ENCODE data around the gene LHX5.
"Not testable (repeated sequence)": the region's sequence is repeated elsewhere in the genome, so short reads cannot be mapped to it uniquely, and the experiment has no call there.

The LHX5 gene

GRCh38 chr12:113471619-113472171 lies at the start of gene LHX5:
TSS of gene LHX5 (minus strand) at chr12:113471871. CDS start at chr12:113471498, 373 bp downstream.
- DNase-seq (ENCODE audit: low read depth in 2 of 2) = no peak

GRCh38 chr12:113519464-113520307 lies 48.0 kb upstream of the LHX5 start:
- DNase-seq (ENCODE audit: low read depth in 2 of 2) = no peak

DNA sequence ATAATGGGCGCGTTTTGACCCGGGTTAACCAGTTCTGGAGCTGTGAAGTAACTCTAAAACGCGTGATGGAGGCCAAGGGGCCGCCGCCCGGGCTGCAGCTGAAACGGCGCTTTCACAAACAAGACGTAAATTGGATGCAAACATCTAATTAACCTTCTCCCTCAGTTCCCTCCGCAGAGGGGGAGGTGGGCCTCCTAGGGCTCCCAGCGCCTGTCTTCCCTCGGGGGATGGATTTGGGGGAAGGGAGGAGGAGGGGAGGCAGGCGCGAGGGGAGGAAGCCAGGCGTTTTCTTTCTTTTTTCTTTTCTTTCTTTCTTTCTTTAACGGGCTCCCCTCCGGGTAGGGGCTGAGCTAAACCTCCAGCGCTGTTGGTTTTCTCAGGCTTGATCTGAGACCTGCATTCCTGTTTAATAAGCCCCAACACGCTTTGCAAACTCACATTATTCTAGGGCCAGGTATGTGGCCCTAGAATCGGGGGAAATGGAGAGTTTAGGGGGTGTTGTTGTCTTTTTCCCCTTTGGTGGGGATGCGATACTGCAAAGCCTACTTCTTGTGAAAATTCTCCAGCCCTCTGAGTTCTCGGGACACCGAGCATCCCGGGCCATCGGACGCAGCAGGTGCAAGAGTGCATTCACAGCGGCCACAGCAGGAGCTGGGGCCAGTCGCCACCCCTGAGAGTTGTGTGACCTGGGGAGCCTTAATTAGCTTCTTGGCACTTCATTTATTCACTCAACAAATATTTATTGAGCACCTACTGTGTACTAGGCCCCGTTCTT lies 43.6 kb upstream of the LHX5 start:
- DNase-seq (ENCODE audit: low read depth in 2 of 2) = no peak

- no peak for DNase-seq (ENCODE audit: low read depth in 2 of 2)
These were observed 42.9 kb upstream of the LHX5 start for GRCh38 chr12:113514602-113515001.

DNA sequence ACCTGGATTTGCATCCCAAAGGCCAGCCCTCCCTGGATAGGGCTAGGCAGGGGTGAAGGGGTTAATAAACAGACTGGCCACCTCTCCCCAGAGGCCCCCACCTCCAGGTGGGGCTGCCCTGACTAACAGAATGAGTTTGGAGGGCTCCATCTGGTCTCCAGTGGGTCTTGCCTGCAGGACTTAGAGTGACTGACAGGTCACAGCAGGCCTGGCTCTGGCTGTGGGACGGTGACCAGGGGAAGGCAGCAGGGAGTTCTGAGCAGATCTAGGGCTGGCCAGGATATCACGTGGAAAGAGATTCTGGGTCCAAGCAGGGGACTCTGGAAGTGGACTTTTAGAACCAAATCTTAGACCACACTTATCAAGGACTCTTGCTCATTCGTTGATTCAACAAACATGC lies 40.9 kb upstream of the LHX5 start:
- no peak for DNase-seq (ENCODE audit: low read depth in 2 of 2)

GRCh38 chr12:113506867-113507266 lies 35.2 kb upstream of the LHX5 start:
- DNase-seq (ENCODE audit: low read depth in 2 of 2) = no peak

GRCh38 chr12:113505941-113506340 lies 34.3 kb upstream of the LHX5 start:
- DNase-seq (ENCODE audit: low read depth in 2 of 2) = no peak

DNA sequence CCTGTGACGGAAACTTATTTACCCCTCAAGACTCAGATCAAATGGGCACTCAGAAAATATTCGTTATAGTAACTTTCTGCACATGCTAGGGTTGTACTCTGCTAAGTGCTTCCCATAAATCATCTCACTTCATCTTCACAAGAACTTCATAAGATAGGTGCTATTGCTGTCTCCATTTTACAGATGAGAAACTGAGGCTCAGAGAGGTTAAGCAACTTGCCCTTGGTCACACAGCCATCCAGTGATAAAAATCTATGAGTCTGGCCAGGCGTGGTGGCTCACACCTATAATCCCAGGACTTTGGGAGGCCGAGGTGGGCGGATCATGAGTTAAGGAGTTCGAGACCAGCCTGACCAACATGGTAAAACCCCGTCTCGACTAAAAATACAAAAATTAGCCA lies 33.2 kb upstream of the LHX5 start:
- no peak for DNase-seq (ENCODE audit: low read depth in 2 of 2)

- no peak for DNase-seq (ENCODE audit: low read depth in 2 of 2)
These were observed 29.2 kb upstream of the LHX5 start for GRCh38 chr12:113500782-113501311.

DNA sequence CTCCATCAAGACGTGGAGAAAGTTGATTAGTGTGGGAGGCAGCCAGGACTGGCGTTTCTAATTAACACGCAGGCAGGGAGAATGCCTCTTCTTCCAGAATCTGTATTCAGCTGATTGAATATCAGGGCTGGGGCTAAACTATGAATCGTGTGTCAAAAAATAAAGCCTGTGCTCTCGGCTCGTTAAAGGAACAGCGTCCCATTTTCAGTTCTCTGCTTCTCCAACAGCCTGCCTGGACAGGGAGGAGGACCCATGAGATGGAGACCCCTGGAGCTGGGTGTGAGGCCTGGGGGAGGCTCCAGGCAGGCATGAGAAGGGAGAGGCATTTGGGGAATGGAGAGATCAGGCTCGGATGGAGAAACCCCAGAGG lies 28.6 kb upstream of the LHX5 start:
- DNase-seq (ENCODE audit: low read depth in 2 of 2) = no peak

GRCh38 chr12:113498490-113498889 lies 26.8 kb upstream of the LHX5 start:
- no peak for DNase-seq (ENCODE audit: low read depth in 2 of 2)

GRCh38 chr12:113497693-113498092 lies 26.0 kb upstream of the LHX5 start:
- DNase-seq (ENCODE audit: low read depth in 2 of 2) = no peak

DNA sequence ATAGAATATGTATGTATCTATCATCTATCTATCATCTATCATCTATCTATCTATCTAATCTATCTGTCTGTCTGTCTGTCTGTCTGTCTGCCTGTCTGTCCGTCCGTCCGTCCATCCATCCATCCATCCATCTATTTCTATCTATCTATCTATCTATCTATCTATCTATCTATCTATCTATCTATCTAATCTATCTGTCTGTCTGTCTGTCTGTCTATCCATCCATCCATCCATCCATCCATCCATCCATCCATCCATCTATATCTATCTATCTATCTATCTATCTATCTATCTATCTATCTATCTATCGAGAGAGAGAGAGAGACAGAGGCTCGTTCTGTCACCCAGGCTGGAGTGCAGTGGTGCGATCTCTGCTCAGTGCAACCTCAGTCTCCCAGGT lies 24.3 kb upstream of the LHX5 start:
- not testable (repeated sequence) for DNase-seq (ENCODE audit: low read depth in 2 of 2)

DNA sequence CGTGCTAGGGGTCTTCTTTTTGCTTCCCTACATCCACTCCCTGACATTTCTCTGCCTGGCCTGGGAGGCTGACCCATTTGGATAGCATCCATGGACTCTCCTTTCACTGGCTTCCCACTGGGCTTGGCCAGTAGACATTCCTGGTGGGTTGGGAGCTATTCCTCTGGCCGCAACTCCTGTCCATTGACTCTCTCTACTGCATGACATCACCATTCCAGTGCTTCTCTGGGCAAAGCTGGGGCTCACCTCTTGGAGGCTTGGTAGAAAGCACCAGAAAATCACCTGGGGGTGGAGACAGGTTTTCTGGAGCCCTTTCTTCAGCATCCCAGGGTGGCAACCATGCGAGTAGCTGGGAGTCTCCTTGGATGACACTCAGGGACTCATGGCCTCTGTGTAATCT lies 16.7 kb upstream of the LHX5 start:
- no peak for DNase-seq (ENCODE audit: low read depth in 2 of 2)

DNA sequence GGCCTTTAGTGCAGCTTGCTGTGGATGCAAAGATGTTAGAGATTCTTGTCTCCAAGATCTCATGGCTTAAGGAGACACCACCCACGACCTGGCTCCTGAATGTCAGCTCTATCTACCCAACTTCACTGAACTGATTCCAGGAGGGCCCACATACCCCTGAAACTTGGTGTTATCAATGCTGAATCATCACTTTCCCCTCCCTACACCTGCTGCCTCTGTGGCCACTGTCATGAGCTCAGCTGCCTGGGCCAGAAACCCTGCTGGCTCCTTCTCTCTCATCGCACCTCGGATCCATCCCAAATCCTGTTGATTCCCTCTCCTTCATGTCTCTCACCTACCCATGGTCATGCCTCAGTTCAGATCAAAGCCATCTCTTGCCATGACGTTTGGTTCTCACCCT lies 15.1 kb upstream of the LHX5 start:
- DNase-seq (ENCODE audit: low read depth in 2 of 2) = no peak

DNA sequence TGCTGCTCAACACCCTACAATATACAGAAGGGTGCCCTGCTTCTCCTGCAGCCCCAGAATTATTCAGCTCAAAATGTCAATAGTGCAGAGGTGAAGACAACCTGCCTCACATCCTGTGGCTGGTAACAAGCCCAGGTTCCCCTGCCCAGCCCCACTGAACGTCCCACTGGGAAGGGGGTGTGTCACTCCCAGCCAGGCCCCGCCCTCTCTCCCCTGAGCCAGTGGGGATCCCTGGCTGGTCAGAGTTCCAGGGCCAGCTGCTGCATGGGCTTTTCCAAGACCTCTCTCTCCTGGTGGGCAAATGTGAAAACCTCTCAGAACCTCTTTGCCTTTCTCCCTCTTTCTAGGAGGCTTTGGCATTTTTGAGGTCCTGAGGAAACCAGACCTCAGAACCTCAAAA lies 13.7 kb upstream of the LHX5 start:
- no peak for DNase-seq (ENCODE audit: low read depth in 2 of 2)

GRCh38 chr12:113482334-113482733 lies 10.7 kb upstream of the LHX5 start:
- DNase-seq (ENCODE audit: low read depth in 2 of 2) = no peak

GRCh38 chr12:113480336-113480971 lies 8.8 kb upstream of the LHX5 start:
- DNase-seq (ENCODE audit: low read depth in 2 of 2) = no peak

DNA sequence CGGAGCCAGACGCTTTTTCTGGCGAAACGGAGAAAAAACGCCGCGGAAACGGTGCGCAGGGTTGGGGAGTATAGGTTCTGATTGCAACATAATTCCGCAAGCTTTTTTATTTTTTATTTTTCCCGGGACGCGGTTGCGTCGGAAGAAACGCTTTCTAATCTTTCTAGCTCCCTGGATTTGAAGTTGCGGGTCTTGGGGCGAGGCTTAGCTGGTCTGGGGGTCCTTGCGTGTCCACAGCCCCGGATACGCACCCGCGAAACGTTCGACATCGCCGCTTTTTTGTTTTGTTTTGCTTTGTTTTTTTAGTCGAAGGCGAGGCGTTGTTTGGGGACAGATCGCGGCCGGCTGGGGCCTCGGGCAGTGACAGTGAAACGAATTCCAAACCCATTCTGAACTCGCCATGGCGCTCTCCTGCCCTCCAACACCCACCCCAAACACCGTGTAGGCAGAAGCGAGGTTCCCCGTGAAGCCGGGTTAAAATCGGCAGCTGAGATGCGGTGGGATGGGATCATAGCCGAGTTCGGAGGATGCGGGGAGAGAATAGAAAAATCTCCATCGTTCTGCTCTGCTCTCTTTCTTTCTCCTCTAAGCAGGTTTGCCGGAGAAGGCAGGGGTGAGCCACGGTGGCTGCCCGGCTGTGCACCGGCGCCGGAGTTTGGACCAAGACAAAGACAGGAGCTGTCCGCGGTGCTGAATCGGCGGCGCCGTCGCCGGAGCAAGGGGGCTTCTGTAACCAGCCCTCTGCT lies 8.1 kb upstream of the LHX5 start:
- DNase-seq (ENCODE audit: low read depth in 2 of 2) = no peak

GRCh38 chr12:113479216-113479589 lies 7.5 kb upstream of the LHX5 start:
- no peak for DNase-seq (ENCODE audit: low read depth in 2 of 2)

DNA sequence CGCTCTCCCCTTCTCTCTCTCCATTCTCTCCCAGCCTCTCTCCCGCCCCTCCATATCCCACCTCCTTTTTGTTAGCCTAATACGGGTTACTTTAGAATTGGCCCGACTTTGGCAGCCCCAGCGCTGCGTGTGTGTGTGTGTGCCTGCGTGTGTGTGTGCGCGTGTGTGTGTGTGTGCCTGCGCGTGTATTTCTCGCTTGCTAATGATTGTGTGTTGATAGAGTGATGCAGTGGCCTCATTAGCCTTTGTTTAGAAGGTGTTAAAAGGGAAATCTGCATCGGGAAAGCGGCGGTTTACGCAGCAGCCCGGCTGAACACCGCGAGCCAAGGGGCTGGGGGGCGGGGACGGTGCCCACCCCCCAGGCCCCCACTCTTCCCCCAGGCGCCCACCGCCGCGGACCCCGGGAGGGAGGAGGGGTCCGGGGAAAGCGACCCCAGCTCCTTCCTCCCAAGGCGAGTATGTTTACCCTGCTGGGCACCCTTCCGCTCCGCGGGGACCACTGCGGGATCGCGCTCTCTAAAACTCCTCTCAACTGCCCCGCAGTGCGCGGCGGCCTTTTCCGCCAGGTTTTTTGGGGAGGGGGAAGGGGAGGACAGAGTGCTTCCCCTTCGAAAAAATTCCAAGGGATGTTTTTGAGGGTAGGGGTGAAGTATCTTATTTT lies 6.8 kb upstream of the LHX5 start:
- no peak for DNase-seq (ENCODE audit: low read depth in 2 of 2)
